H1 (cell line): Measurements from ENCODE around the gene DOCK3. TPM values are rescaled to one million over a fixed set of nuclear protein-coding genes. Genes with fewer than 3 reads are reported as not detected.

ENCODE experiments used
- CTCF ChIA-PET: fragments of 300-600 bp; sonication (Branson Sonifier 250); formaldehyde crosslinking; loops from one replicate; lab custom pipeline; 2021; ENCODE audit not compliant: partially characterized antibody; lab: Charles Lee
- POLR2A ChIA-PET: fragments of 300-600 bp; sonication (Branson Sonifier 250); formaldehyde crosslinking; loops from one replicate; lab custom pipeline; 2021; ENCODE audit warnings: inconsistent platforms; ENCODE audit not compliant: partially characterized antibody; lab: Charles Lee
- DNase-seq, 2 experiments: peaks; one replicate each; pipeline versions ENCODE4 v3.0.0 to v3.0.0-alpha.2; 2010 to 2022; ENCODE audit warnings: low spot score in 2 of 2, low read depth in 1 of 2, mixed read lengths in 1 of 2
- FAIRE-seq: peaks from 2 replicates; lab custom pipeline; 2011; peaks lifted over from hg19 to GRCh38; lab: Jason Lieb, UNC
- H2AFZ ChIP-seq: 2 replicates; pipeline ENCODE4 v1.8.1; 2012; ENCODE audit warnings: low read length, inconsistent platforms
- H2AK5ac ChIP-seq: 2 replicates; pipeline ENCODE4 v1.6.1; 2013; ENCODE audit warnings: low read depth, low read length
- H2BK120ac ChIP-seq: replicated peaks from 2 replicates; pipeline ENCODE3; 2013; ENCODE audit warnings: low read depth, low read length, inconsistent platforms
- H2BK12ac ChIP-seq: 2 replicates; pipeline ENCODE4 v1.6.1; 2013; ENCODE audit warnings: low read depth, low read length
- H2BK15ac ChIP-seq: 2 replicates; pipeline ENCODE4 v1.6.1; 2013; ENCODE audit warnings: low read length
- H2BK20ac ChIP-seq: 2 replicates; pipeline ENCODE4 v1.6.1; 2013; ENCODE audit warnings: low read length
- H2BK5ac ChIP-seq: 2 replicates; pipeline ENCODE4 v1.6.1; 2013; ENCODE audit warnings: low read depth, low read length
- H3K14ac ChIP-seq: 2 replicates; pipeline ENCODE4 v1.6.1; 2013; ENCODE audit warnings: inconsistent platforms; ENCODE audit not compliant: insufficient read length
- H3K18ac ChIP-seq: 2 replicates; pipeline ENCODE4 v1.6.1; 2013; ENCODE audit warnings: low read length; ENCODE audit errors: extremely low read depth
- H3K23ac ChIP-seq: 2 replicates; pipeline ENCODE4 v1.6.1; 2013; ENCODE audit warnings: inconsistent platforms; ENCODE audit not compliant: insufficient read length
- H3K23me2 ChIP-seq: 2 replicates; pipeline ENCODE4 v1.6.1; 2013; ENCODE audit warnings: low read depth, low read length
- H3K27ac ChIP-seq: 2 replicates; pipeline ENCODE4 v1.6.1; 2011; ENCODE audit warnings: low read depth, low read length, inconsistent platforms
- H3K27me3 ChIP-seq, 4 experiments: replicated peaks in 1 of 4; 1 replicate in 1 of 4; 2 replicates in 3 of 4; pipeline versions ENCODE4 v1.6.1 to v1.8.1; 2011 to 2013; ENCODE audit warnings: low read length in 3 of 4, mild to moderate bottlenecking in 3 of 4, inconsistent platforms in 2 of 4, mixed read lengths in 2 of 4, moderate library complexity in 1 of 4; ENCODE audit not compliant: control insufficient read depth in 3 of 4, insufficient read depth in 3 of 4; ENCODE audit errors: extremely low read depth in 1 of 4
- H3K36me3 ChIP-seq, 4 experiments: 2 replicates each; pipeline versions ENCODE4 v1.6.1 to v1.8.1; 2011 to 2013; ENCODE audit warnings: mild to moderate bottlenecking in 4 of 4, low read length in 3 of 4, moderate library complexity in 2 of 4, control low read depth in 1 of 4, inconsistent platforms in 1 of 4; ENCODE audit not compliant: insufficient read depth in 4 of 4, control insufficient read depth in 2 of 4
- H3K4ac ChIP-seq: replicated peaks from 2 replicates; pipeline ENCODE3; 2013; ENCODE audit warnings: low read length, low read depth, mixed read lengths, inconsistent platforms; ENCODE audit not compliant: insufficient read length
- H3K4me1 ChIP-seq, 4 experiments: replicated peaks in 1 of 4; 1 replicate in 1 of 4; 2 replicates in 3 of 4; pipeline versions ENCODE4 v1.6.1 to v1.8.1; 2011 to 2013; ENCODE audit warnings: low read length in 3 of 4, inconsistent platforms in 2 of 4, mixed read lengths in 1 of 4; ENCODE audit not compliant: insufficient read depth in 4 of 4, control insufficient read depth in 3 of 4
- H3K4me2 ChIP-seq, 2 experiments: 2 replicates each; pipeline versions ENCODE4 v1.6.1 to v1.8.1; 2011 to 2013; ENCODE audit warnings: low read depth in 2 of 2, low read length in 2 of 2, control low read depth in 1 of 2, inconsistent platforms in 1 of 2, mild to moderate bottlenecking in 1 of 2; ENCODE audit not compliant: insufficient read depth in 1 of 2
- H3K4me3 ChIP-seq, 4 experiments: fragments of 200-600, 300-600 bp in 1 of 4; sonication (generic), shearing (Covaris generic), sonication (Bioruptor Twin) in 1 of 4; 2 replicates each; pipeline versions ENCODE4 v1.5.1 to v1.8.1; 2011 to 2016; ENCODE audit warnings: low read length in 4 of 4, low read depth in 3 of 4, control low read depth in 2 of 4, inconsistent platforms in 2 of 4, mild to moderate bottlenecking in 2 of 4, mixed read lengths in 1 of 4, moderate library complexity in 1 of 4; ENCODE audit not compliant: insufficient read depth in 2 of 4; ENCODE audit errors: extremely low read depth in 1 of 4
- H3K56ac ChIP-seq: replicated peaks from 2 replicates; pipeline ENCODE3; 2013; ENCODE audit warnings: low read depth, mild to moderate bottlenecking, mixed read lengths, low read length, inconsistent platforms; ENCODE audit not compliant: insufficient read length
- H3K79me1 ChIP-seq: 2 replicates; pipeline ENCODE4 v1.6.1; 2013; ENCODE audit warnings: low read depth, low read length, control low read depth
- H3K79me2 ChIP-seq, 2 experiments: 2 replicates each; pipeline versions ENCODE4 v1.6.1 to v1.8.1; 2012 to 2013; ENCODE audit warnings: low read length in 2 of 2, mild to moderate bottlenecking in 2 of 2, inconsistent platforms in 1 of 2; ENCODE audit not compliant: insufficient read depth in 2 of 2, control insufficient read depth in 1 of 2
- H3K9ac ChIP-seq, 4 experiments: replicated peaks in 1 of 4; 1 replicate in 1 of 4; 2 replicates in 3 of 4; pipeline versions ENCODE4 v1.6.1 to v1.8.1; 2011 to 2013; ENCODE audit warnings: low read depth in 3 of 4, low read length in 3 of 4, control low read depth in 2 of 4, mild to moderate bottlenecking in 2 of 4, moderate library complexity in 2 of 4, inconsistent platforms in 1 of 4; ENCODE audit errors: extremely low read depth in 1 of 4
- H3K9me3 ChIP-seq, 2 experiments: 2 replicates each; pipeline versions ENCODE4 v1.6.1 to v1.8.1; 2012 to 2013; ENCODE audit warnings: mild to moderate bottlenecking in 2 of 2, moderate library complexity in 2 of 2, control low read depth in 1 of 2, inconsistent platforms in 1 of 2, low read depth in 1 of 2, low read length in 1 of 2, mixed read lengths in 1 of 2; ENCODE audit not compliant: insufficient read depth in 2 of 2
- H4K20me1 ChIP-seq, 2 experiments: replicated peaks in 1 of 2; 2 replicates each; pipeline versions ENCODE3 to v1.8.1; 2011 to 2013; ENCODE audit warnings: inconsistent platforms in 2 of 2, low read length in 2 of 2, mild to moderate bottlenecking in 1 of 2; ENCODE audit not compliant: insufficient read depth in 2 of 2, control insufficient read depth in 1 of 2
- H4K5ac ChIP-seq: 2 replicates; pipeline ENCODE4 v1.6.1; 2013; ENCODE audit warnings: low read length, low read depth, mixed read lengths, inconsistent platforms; ENCODE audit not compliant: insufficient read length
- H4K8ac ChIP-seq: 2 replicates; pipeline ENCODE4 v1.8.0; 2013; ENCODE audit warnings: mild to moderate bottlenecking, moderate library complexity, low read length, inconsistent platforms; ENCODE audit not compliant: insufficient read depth; ENCODE audit errors: extremely low read depth
- H4K91ac ChIP-seq: replicated peaks from 2 replicates; pipeline ENCODE3; 2013; ENCODE audit warnings: low read length, mixed read lengths, inconsistent platforms; ENCODE audit not compliant: insufficient read length
- BACH1 ChIP-seq: IDR thresholded peaks from 2 replicates; pipeline ENCODE4 v1.6.1; 2012; ENCODE audit warnings: low read length, improper control_type of control experiment
- BCL11A ChIP-seq, 2 experiments: IDR thresholded peaks; one replicate each; pipeline ENCODE4 v1.6.1; 2011; ENCODE audit warnings: low read depth in 2 of 2, low read length in 2 of 2, mild to moderate bottlenecking in 2 of 2
- CEBPB ChIP-seq: IDR thresholded peaks from 2 replicates; pipeline ENCODE4 v1.6.1; 2012; ENCODE audit warnings: low read depth, low read length
- EGR1 ChIP-seq: IDR thresholded peaks from 2 replicates; pipeline ENCODE4 v1.6.1; 2011; ENCODE audit warnings: low read depth, low read length, borderline replicate concordance
- EP300 ChIP-seq, 2 experiments: IDR thresholded peaks; 1 replicate in 1 of 2; 2 replicates in 1 of 2; pipeline ENCODE4 v1.6.1; 2011 to 2012; ENCODE audit warnings: low read depth in 2 of 2, low read length in 2 of 2, mild to moderate bottlenecking in 2 of 2, borderline replicate concordance in 1 of 2, inconsistent platforms in 1 of 2, moderate library complexity in 1 of 2
- FOSL1 ChIP-seq: IDR thresholded peaks from 2 replicates; pipeline ENCODE4 v1.6.1; 2011; ENCODE audit warnings: mild to moderate bottlenecking, low read depth, low read length, moderate library complexity; ENCODE audit not compliant: insufficient read depth
- GTF2F1 ChIP-seq: IDR thresholded peaks from 2 replicates; pipeline ENCODE4 v1.6.1; 2012; ENCODE audit warnings: low read depth, low read length, improper control_type of control experiment, borderline replicate concordance
- HDAC2 ChIP-seq, 2 experiments: fragments of 300-600 bp in 1 of 2; sonication (generic) in 1 of 2; IDR thresholded peaks; 2 replicates each; pipeline ENCODE4 v1.6.1; 2011 to 2012; ENCODE audit warnings: low read depth in 2 of 2, low read length in 2 of 2, mild to moderate bottlenecking in 2 of 2, moderate library complexity in 2 of 2, borderline replicate concordance in 1 of 2, inconsistent platforms in 1 of 2
- RFX5 ChIP-seq: IDR thresholded peaks from 2 replicates; pipeline ENCODE4 v1.6.1; 2011; ENCODE audit warnings: low read depth, low read length, improper control_type of control experiment, borderline replicate concordance
- RXRA ChIP-seq: IDR thresholded peaks from 2 replicates; pipeline ENCODE4 v1.6.1; 2011; ENCODE audit warnings: low read depth, mild to moderate bottlenecking, low read length, moderate library complexity; ENCODE audit not compliant: insufficient read depth
- SIX5 ChIP-seq: IDR thresholded peaks from 2 replicates; pipeline ENCODE4 v1.6.1; 2011; ENCODE audit warnings: mild to moderate bottlenecking, low read depth, low read length
- SP2 ChIP-seq: IDR thresholded peaks from 2 replicates; pipeline ENCODE4 v1.6.1; 2012; ENCODE audit warnings: mild to moderate bottlenecking, low read length, inconsistent platforms
- YY1 ChIP-seq: IDR thresholded peaks from 2 replicates; pipeline ENCODE4 v1.6.1; 2011; ENCODE audit warnings: low read depth, mild to moderate bottlenecking, low read length
- polyA plus RNA-seq, 7 experiments: library from polyadenylated mRNA; depleted of rRNA in 3 of 7; stranded (reverse) in 5 of 7; unstranded in 2 of 7; fragments of >200 nt in 5 of 7; fragments of 200-250 nt in 2 of 7; gene quantifications; 1 replicate in 5 of 7; 2 replicates in 1 of 7; 4 replicates in 1 of 7; pipeline versions ENCODE4 v1.2.1 to v1.2.3, GENCODE V29; 2011 to 2013; ENCODE audit warnings: missing spikeins in 2 of 7, mixed read lengths in 2 of 7
- total RNA-seq: library from RNA; stranded (reverse); fragmentation: NEBNext Ultra II Directional; extraction: Animal tissue kit (Norgen Biotek cat#: 25700); gene quantifications from 2 replicates; pipeline ENCODE4 v1.2.1, GENCODE V29; 2021

DOCK3 gene
- total and polyA plus RNA-seq, 2 of the 8 experiments (the other 6 are each of a cell fraction or from before 2014, with no cell fraction given): 2.7 to 5.0 TPM

GRCh38 chr3:50635066-50635465 lies 39.7 kb upstream of the DOCK3 start:
- Histone ChIP-seq H2AK5ac (no peak overlapping the region), H2BK120ac (no peak overlapping the region), H3K79me2 (peaks cover 0 to 20% of the 10 kb centered on the region in 2 experiments; a peak in 1 of 4 replicates), H4K5ac (no peak overlapping the region), H3K4me1 (peaks cover 0 to 15% (median 8%) of the 10 kb centered on the region in 4 experiments; a peak in 5 of 7 replicates), H3K4ac (no peak overlapping the region), H3K4me2 (no peak overlapping the region), H2BK5ac (no peak overlapping the region), H3K27ac (no peak overlapping the region), H4K8ac (no peak overlapping the region), H3K9ac (no peak overlapping the region), H3K36me3 (no peaks in the 10 kb centered on the region), H3K4me3 (no peak overlapping the region), H3K18ac (no peak overlapping the region), H3K9me3 (no peaks in the 10 kb centered on the region), H2BK15ac (no peak overlapping the region), H2BK12ac (no peak overlapping the region), H4K91ac (no peak overlapping the region), H3K27me3 (no peaks in the 10 kb centered on the region), H3K79me1 (peaks cover 16% of the 10 kb centered on the region; the same call in 1 of the 2 replicates), H3K23ac (no peak overlapping the region), H3K14ac (no peak overlapping the region), H2AFZ (no peak overlapping the region), H4K20me1 (peaks cover 3 to 18% of the 10 kb centered on the region in 2 experiments), H3K23me2 (0 out of 2 replicates have a peak, but pooled peaks cover 1% of the 10 kb centered on the region), H3K56ac (no peak overlapping the region), H2BK20ac (no peak overlapping the region)
- FAIRE-seq (no peak), DNase-seq (no peak)
- no peak for TF ChIP-seq HDAC2 (IDR thresholded peaks at IDR 0.05; ENCODE audit: borderline replicate concordance in 1 of 2, low read depth in 2 of 2, low read length in 2 of 2)
- no peak for TF ChIP-seq GTF2F1
- TF ChIP-seq SP2: no peak
- no peak for TF ChIP-seq FOSL1
- no peak for TF ChIP-seq YY1
- TF ChIP-seq RXRA: no peak
- TF ChIP-seq CEBPB: no peak
- no peak for TF ChIP-seq BACH1
- TF ChIP-seq RFX5: no peak
- TF ChIP-seq EP300 (IDR thresholded peaks at IDR 0.05; ENCODE audit: borderline replicate concordance in 1 of 2, low read depth in 2 of 2, low read length in 2 of 2): no peak
- no peak for TF ChIP-seq SIX5
- TF ChIP-seq EGR1: no peak
- TF ChIP-seq BCL11A (IDR thresholded peaks at IDR 0.05; ENCODE audit: low read depth in 2 of 2, low read length in 2 of 2): no peak
- ChIA-PET POLR2A (interaction anchor here (2.0 kb wide), 1 partner anchor 18 kb away, joined by 8 read pairs; the partner anchor contains the start of gene MAPKAPK3), CTCF (interaction anchor here (0.7 to 63.8 kb wide), 3 partner anchors 14 to 63 kb away, joined by 3 to 1262 read pairs (median 1262); partner anchors contain the start of genes CISH, DOCK3 and MAPKAPK3)
